OCI-M2 (cell line): ENCODE measurements around the gene DLGAP1.
"Not testable (repeated sequence)": the region's sequence is repeated elsewhere in the genome, so short reads cannot be mapped to it uniquely, and the experiment has no call there.

Source experiments
- DNase-seq: peaks from one replicate; lab custom pipeline; 2025; ENCODE audit not compliant: unreplicated experiment; lab: John Stamatoyannopoulos, UW

The DLGAP1 gene

GRCh38 chr18:3596324-3596636 is 858.8 kb downstream of the DLGAP1 start:
- DNase-seq, result no peak

GRCh38 chr18:3595369-3596273 is 859.5 kb downstream of the DLGAP1 start:
- peak; percentile 31 for DNase-seq

- no peak for DNase-seq
Measured at GRCh38 chr18:3594760-3595368, 860.2 kb downstream of the DLGAP1 start.

- peak; percentile 33 for DNase-seq
Measured at GRCh38 chr18:3593904-3594759, 861.0 kb downstream of the DLGAP1 start.

- no peak for DNase-seq
Measured at GRCh38 chr18:3593381-3593903, 861.7 kb downstream of the DLGAP1 start.

- DNase-seq, result no peak
Measured at GRCh38 chr18:3592864-3593263, 862.2 kb downstream of the DLGAP1 start.

GRCh38 chr18:3590096-3590630 is 864.9 kb downstream of the DLGAP1 start:
- DNase-seq, result no peak

- DNase-seq, result peak; percentile 66
Measured at GRCh38 chr18:3585656-3586509, 869.2 kb downstream of the DLGAP1 start.

- DNase-seq, result no peak
Measured at GRCh38 chr18:3584897-3585460, 870.1 kb downstream of the DLGAP1 start.

- DNase-seq, result no peak
Measured at GRCh38 chr18:3584266-3584861, 870.7 kb downstream of the DLGAP1 start.

- DNase-seq, result no peak
Measured at GRCh38 chr18:3583873-3584247, 871.2 kb downstream of the DLGAP1 start.

GRCh38 chr18:3583106-3583872 is 871.8 kb downstream of the DLGAP1 start:
- DNase-seq, result not testable (repeated sequence)

GRCh38 chr18:3581890-3582289 is 873.2 kb downstream of the DLGAP1 start:
- no peak for DNase-seq

- not testable (repeated sequence) for DNase-seq
Measured at GRCh38 chr18:3580523-3581025, 874.5 kb downstream of the DLGAP1 start.

- DNase-seq, result no peak
Measured at GRCh38 chr18:3579701-3580100, 875.4 kb downstream of the DLGAP1 start.

GRCh38 chr18:3578621-3579020 is 876.5 kb downstream of the DLGAP1 start:
- no peak for DNase-seq

- no peak for DNase-seq
Measured at GRCh38 chr18:3577281-3577855, 877.7 kb downstream of the DLGAP1 start.

- no peak for DNase-seq
Measured at GRCh38 chr18:3572761-3573160, 882.3 kb downstream of the DLGAP1 start.
